Astrocyte of the cerebellum (primary cell): Measurements from ENCODE around the gene PHYHD1.
A peak's percentile ranks its signal among the peaks of the same experiment; 100 is the strongest.
"Not testable (repeated sequence)": the region's sequence is repeated elsewhere in the genome, so short reads cannot be mapped to it uniquely, and the experiment has no call there.

Experiments used
- DNase-seq: peaks from one replicate; pipeline ENCODE4 v3.0.0-alpha.2; 2011; ENCODE audit warnings: low read depth
- H3K4me3 ChIP-seq: 2 replicates; pipeline ENCODE4 v1.5.1; 2011; ENCODE audit warnings: mild to moderate bottlenecking, low read depth, low read length, moderate library complexity
- in situ Hi-C: cut with HindIII; loops from 2 replicates; pipeline ENCODE4 v1.10.0; 2017; ENCODE audit warnings: low sequenced_read_pairs
- TF ChIP-seq, protein P1 (sequence below): IDR thresholded peaks from 2 replicates; pipeline ENCODE4 v1.5.1; 2012; ENCODE audit warnings: low read length, low read depth, moderate library complexity, mild to moderate bottlenecking; ENCODE audit errors: missing control alignments

The PHYHD1 gene

DNA sequence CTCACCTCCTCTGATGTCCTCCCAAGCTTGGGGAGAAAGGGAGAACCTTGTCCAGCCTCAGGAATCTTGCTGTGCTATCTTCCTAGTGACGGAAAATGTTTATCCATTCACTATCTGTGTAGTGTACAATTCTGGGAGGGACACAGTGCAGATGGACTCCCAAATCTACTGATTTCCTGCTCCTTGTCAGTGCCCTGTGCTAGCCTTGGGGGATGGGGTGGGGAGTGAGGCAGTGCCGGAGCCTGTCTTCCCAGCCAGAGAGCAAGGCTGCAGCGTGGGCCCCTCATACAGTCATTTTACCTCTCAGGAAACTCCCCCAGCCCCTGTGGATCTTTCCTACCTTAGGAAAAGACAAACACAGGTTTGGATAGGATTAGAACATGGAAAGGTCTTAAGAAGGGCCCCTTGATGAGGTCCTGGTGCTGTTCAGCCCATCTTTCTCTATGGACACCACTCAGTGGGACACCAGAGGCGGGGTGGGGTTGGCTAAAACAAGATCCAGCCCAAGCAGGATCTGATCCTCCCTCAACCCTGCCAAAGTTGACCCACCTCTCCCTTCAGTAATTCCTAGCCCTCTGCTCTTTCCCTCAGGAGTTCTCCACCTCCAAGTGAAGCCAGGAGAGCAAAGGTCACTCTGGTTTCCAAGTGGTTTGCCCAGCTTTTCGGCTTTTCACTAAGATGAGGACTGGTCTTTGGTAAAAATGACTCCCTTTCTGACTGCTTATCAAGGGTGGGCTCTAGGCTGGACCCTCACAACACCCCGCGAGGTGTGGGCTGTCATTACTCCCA lies 23.2 kb downstream of the PHYHD1 start:
- no peak for DNase-seq
- no peak overlapping the region for H3K4me3 ChIP-seq
- TF ChIP-seq, protein P1, sequence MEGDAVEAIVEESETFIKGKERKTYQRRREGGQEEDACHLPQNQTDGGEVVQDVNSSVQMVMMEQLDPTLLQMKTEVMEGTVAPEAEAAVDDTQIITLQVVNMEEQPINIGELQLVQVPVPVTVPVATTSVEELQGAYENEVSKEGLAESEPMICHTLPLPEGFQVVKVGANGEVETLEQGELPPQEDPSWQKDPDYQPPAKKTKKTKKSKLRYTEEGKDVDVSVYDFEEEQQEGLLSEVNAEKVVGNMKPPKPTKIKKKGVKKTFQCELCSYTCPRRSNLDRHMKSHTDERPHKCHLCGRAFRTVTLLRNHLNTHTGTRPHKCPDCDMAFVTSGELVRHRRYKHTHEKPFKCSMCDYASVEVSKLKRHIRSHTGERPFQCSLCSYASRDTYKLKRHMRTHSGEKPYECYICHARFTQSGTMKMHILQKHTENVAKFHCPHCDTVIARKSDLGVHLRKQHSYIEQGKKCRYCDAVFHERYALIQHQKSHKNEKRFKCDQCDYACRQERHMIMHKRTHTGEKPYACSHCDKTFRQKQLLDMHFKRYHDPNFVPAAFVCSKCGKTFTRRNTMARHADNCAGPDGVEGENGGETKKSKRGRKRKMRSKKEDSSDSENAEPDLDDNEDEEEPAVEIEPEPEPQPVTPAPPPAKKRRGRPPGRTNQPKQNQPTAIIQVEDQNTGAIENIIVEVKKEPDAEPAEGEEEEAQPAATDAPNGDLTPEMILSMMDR: no peak
- in situ Hi-C loops: no loop called here

- DNase-seq, in situ Hi-C loops, H3K4me3 ChIP-seq: not testable (repeated sequence)
Observed at GRCh38 chr9:128944966-128945365, 24.2 kb downstream of the PHYHD1 start.

GRCh38 chr9:128945798-128946501 lies 25.2 kb downstream of the PHYHD1 start:
- DNase-seq: no peak
- in situ Hi-C loops: no loop called here
- TF ChIP-seq, protein P1: no peak
- H3K4me3 ChIP-seq: no peak overlapping the region

GRCh38 chr9:128946571-128947276 lies 25.9 kb downstream of the PHYHD1 start:
- in situ Hi-C loops: no loop called here
- no peak for DNase-seq
- TF ChIP-seq, protein P1: no peak
- H3K4me3 ChIP-seq: peak overlapping the region; percentile 82

DNA sequence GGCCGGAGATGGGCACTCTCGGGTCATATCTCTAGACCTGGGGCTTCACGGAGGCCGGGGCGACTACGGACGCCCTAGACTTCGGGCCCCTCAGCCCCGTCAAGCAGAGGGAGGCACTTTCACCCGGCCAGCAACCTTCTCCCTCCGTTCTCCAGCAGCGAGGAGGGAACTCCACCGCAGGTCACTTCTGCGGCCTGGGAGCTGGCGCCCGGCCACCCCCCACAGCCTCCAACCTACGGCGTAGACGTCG lies 26.4 kb downstream of the PHYHD1 start:
- DNase-seq: no peak
- peak overlapping the region; percentile 82 for H3K4me3 ChIP-seq
- in situ Hi-C loops: no loop called here
- TF ChIP-seq, protein P1: no peak

GRCh38 chr9:128947527-128948301 lies 26.9 kb downstream of the PHYHD1 start, which contains the start of the genes DOLK and NUP188:
Gene DOLK (minus strand): TSS chr9:128947603. CDS start chr9:128947303, 300 bp downstream.
Gene NUP188 (plus strand): TSS chr9:128947699. CDS start chr9:128947720, 21 bp downstream.
- peak; percentile 69 for DNase-seq
- peak within 1 kb of the TSS; percentile 82 for H3K4me3 ChIP-seq
- in situ Hi-C loops: no loop called here
- TF ChIP-seq, protein P1: no peak

GRCh38 chr9:128961403-128961802 lies 40.6 kb downstream of the PHYHD1 start:
- in situ Hi-C loops, DNase-seq: not testable (repeated sequence)

More at GRCh38 chr9:128961403-128961802, 40.6 kb downstream of the PHYHD1 start:
- H3K4me3 ChIP-seq: not testable (repeated sequence)
